GM21723 (cell line): ENCODE data around the gene PCIF1.
"Not testable (repeated sequence)": the region's sequence is repeated elsewhere in the genome, so short reads cannot be mapped to it uniquely, and the experiment has no call there.

Source experiments
- ATAC-seq: cut with Tn5 transposase; IDR thresholded peaks from one replicate; pipeline ENCODE4 v1.9.1; 2021; ENCODE audit warnings: mild to moderate bottlenecking, moderate library complexity; ENCODE audit not compliant: unreplicated experiment

The PCIF1 gene

GRCh38 chr20:45988830-45989229 lies 54.3 kb downstream of the PCIF1 start:
- ATAC-seq: not testable (repeated sequence)

- ATAC-seq: no peak
These were observed 57.1 kb downstream of the PCIF1 start for GRCh38 chr20:45991616-45992015.

DNA sequence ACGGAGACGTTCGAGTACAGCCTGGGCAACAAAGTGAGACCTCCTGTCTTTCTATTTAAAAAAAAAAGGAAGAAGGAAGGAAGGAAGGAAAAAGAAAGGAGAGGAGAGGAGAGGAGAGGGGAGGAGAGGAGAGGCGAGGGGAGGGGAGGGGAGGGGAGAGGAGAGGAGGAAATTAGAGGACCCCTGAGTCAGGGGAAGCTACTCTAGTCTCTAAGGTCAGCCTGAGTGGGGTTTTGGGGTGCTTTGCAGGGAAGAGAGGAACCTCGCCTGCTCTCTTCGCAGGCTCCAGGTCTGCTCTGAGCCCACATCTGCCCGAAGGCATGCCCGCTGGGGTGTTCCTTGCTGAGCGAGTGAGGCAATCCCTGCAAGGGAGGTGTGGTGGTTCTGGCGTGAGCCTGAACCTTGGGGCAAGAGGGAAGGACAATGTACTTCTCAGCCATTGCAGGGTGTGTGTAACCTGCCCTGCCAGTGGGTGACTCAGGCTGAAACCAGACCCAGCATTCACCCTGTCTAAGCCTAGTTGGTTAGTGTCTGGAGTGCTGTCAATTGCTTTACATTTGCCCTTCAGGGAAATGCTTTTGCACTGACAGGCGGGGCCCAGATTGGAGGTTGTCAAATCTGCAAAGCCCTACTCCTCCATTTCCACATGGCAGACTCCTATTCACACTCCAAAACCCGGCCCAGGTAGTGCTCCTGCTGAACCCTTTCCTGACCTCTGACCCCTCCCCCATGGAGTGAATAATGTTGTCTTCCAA lies 58.9 kb downstream of the PCIF1 start:
- ATAC-seq: no peak

- no peak for ATAC-seq
These were observed 60.4 kb downstream of the PCIF1 start for GRCh38 chr20:45994761-45995493.

GRCh38 chr20:45995495-45996097 lies 61.1 kb downstream of the PCIF1 start:
- ATAC-seq: not testable (repeated sequence)

GRCh38 chr20:45997187-45997586 lies 62.7 kb downstream of the PCIF1 start:
- ATAC-seq: no peak
